ENCODE results near the gene SYNRG.

SYNRG gene

GRCh38 chr17:37598145-37598544 is 11.1 kb downstream of the SYNRG start:
- no peak for DNase-seq (ENCODE audit: low read depth)

GRCh38 chr17:37592291-37592690 is 16.9 kb downstream of the SYNRG start:
- no peak for DNase-seq (ENCODE audit: low read depth)

GRCh38 chr17:37585066-37585465 is 24.2 kb downstream of the SYNRG start:
- DNase-seq (ENCODE audit: low read depth): no peak

GRCh38 chr17:37576281-37576680 is 32.9 kb downstream of the SYNRG start:
- peak; percentile 10 for DNase-seq (ENCODE audit: low read depth)

GRCh38 chr17:37574427-37574826 is 34.8 kb downstream of the SYNRG start:
- DNase-seq (ENCODE audit: low read depth): no peak

- no peak for DNase-seq (ENCODE audit: low read depth)
Measured at GRCh38 chr17:37571674-37572073, 37.5 kb downstream of the SYNRG start.

GRCh38 chr17:37570527-37571093 is 38.6 kb downstream of the SYNRG start:
- peak; percentile 24 for DNase-seq (ENCODE audit: low read depth)

GRCh38 chr17:37568350-37569053 is 40.7 kb downstream of the SYNRG start:
- no peak for DNase-seq (ENCODE audit: low read depth)

GRCh38 chr17:37567538-37567937 is 41.7 kb downstream of the SYNRG start:
- DNase-seq (ENCODE audit: low read depth): no peak

- no peak for DNase-seq (ENCODE audit: low read depth)
Measured at GRCh38 chr17:37567137-37567536, 42.1 kb downstream of the SYNRG start.

- DNase-seq (ENCODE audit: low read depth): no peak
Measured at GRCh38 chr17:37564252-37564651, 45.0 kb downstream of the SYNRG start.

- DNase-seq (ENCODE audit: low read depth): no peak
Measured at GRCh38 chr17:37562016-37562745, 47.0 kb downstream of the SYNRG start.

- no peak for DNase-seq (ENCODE audit: low read depth)
Measured at GRCh38 chr17:37558299-37558698, 50.9 kb downstream of the SYNRG start.

- no peak for DNase-seq (ENCODE audit: low read depth)
Measured at GRCh38 chr17:37557482-37557881, 51.7 kb downstream of the SYNRG start.

GRCh38 chr17:37555386-37555785 is 53.8 kb downstream of the SYNRG start:
- DNase-seq (ENCODE audit: low read depth): no peak

- DNase-seq (ENCODE audit: low read depth): no peak
Measured at GRCh38 chr17:37553401-37553966, 55.7 kb downstream of the SYNRG start.

- no peak for DNase-seq (ENCODE audit: low read depth)
Measured at GRCh38 chr17:37551788-37552187, 57.4 kb downstream of the SYNRG start.

- DNase-seq (ENCODE audit: low read depth): no peak
Measured at GRCh38 chr17:37547986-37548385, 61.2 kb downstream of the SYNRG start.

- no peak for DNase-seq (ENCODE audit: low read depth)
Measured at GRCh38 chr17:37546302-37546701, 62.9 kb downstream of the SYNRG start.

- no peak for DNase-seq (ENCODE audit: low read depth)
Measured at GRCh38 chr17:37545486-37545885, 63.7 kb downstream of the SYNRG start.

GRCh38 chr17:37543637-37544052 is 65.6 kb downstream of the SYNRG start:
- DNase-seq (ENCODE audit: low read depth): no peak

- no peak for DNase-seq (ENCODE audit: low read depth)
Measured at GRCh38 chr17:37541880-37542660, 67.1 kb downstream of the SYNRG start.
